Activated CD4-positive, alpha-beta T cell treated with anti-CD3 and anti-CD28 coated beads, Interleukin-2, Interleukin-4, amounts not matched to agents 100 ng/mL and 50 ng/mL, durations not matched to agents 16 hours and 8 hours (primary cell): ENCODE data around the gene NRXN3.

Experiments
- DNase-seq: peaks from one replicate; pipeline ENCODE4 v3.0.0-alpha.2; 2020; ENCODE audit warnings: low spot score

Gene NRXN3

DNA sequence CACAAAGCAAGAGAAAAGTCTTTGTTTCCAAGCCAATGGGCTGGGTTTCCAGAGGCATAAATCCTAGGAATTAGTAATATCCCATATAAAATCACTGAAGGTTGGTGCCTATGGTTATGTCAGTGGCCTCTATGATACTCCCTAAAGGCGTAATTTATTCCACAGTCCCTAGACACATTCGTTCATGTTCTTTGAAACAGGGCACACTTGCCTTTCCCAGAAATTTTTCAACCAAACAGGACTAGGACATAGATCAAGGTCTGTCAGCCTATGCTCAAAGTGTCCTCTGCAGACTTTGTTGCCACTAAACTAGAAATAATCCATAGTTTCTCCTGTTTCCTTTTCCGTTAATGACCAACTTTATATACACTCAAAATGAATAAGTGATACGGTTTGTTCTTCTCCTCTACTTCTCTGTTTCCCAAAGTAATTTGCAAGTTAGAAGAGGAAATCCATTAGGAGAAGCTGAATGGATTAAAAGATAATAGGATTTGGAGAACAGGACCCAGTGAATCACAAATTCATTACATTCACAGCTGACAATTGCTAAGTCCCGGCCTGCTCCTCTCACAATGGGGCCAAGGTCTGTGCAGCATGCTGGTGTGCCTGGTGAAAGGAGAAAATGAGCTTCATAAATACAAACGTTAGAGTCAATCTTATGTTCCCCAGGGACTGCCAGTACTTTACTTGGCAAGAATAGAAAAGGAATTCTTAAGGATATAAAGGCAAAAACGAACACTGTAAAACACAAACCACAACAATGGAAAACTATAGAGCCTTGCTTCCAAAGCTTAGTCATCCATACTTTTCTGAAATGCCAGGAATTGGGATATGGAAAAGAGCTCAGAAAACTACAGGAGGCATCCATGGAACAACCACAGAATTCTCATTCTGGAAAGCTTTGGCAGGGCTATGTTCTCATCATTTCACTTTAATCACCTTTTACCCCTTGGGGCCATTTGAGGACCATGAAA lies 966.2 kb downstream of the NRXN3 start:
- DNase-seq: no peak

DNA sequence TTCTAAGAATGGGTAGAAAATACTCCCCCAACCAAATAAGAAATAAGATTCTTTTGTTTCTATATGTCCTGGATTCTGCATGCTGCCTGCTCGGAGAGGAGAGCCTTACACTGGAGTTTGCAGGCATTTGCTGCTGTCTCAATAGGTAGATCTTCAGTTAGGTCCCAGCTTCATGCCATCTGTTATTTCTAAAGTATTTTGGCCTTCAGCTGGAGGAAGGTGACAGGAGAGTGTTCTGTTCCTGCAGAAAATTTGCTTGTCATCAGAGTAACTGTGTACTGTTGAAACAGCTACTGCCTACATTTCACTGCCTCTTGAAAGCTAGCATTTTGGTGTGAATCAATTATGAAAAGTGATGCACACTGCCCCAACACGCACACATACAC lies 966.9 kb downstream of the NRXN3 start:
- no peak for DNase-seq

DNA sequence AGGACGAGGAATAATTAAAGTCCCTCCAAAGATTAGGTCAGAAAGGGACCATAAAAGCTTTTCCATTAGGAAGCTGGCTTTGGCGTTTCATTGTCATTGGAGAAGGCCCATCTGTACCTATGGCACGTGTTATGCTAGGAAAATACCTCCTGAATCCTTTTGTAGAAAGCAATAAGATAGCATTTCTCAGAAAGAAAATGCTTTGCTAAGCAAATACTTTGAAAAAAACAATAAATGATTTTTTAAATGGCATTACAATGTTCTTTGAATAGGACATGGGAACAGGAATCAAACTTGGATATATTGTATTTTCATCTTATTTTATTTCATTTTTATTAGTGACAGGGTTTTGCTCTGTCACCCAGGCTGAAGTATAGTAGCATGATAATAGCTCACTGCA lies 967.7 kb downstream of the NRXN3 start:
- DNase-seq: no peak

DNA sequence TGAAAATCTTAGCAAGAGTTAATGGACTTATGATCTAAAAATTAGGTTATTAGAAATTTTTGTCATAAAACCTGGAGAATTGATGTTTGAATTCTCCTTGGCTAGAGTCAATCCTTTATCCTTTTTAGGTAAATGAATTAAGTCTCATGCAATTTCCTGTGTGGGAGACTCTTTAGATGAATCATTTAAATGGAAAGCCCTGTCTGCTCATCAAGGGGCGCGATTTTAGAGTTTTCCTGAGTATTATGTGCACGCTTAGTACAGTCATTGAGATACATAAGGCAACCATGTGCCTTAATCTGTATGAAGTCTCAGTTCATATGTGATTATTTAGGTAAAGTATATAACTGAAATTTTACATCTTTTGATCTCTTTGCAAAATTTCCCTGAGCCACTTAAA lies 974.7 kb downstream of the NRXN3 start:
- DNase-seq: no peak

DNA sequence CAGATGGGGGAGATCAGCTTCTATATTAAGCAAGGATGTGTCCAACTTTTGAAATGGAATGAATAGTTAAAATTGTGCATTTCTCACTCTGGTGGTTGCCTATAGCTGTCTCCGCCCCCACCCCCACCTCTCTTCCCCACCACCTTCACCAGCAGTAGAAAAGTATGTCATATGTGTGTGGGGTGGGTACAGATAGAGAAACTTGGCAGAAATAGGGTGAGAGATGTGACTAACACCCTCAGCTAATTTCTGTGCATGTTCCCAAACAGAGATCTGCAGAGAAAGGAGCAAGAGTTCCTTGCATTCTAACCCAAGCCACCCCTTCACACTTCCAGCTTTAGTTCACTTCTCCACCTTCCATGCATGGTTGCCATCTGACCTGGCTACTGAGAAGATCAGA lies 980.1 kb downstream of the NRXN3 start:
- no peak for DNase-seq

DNA sequence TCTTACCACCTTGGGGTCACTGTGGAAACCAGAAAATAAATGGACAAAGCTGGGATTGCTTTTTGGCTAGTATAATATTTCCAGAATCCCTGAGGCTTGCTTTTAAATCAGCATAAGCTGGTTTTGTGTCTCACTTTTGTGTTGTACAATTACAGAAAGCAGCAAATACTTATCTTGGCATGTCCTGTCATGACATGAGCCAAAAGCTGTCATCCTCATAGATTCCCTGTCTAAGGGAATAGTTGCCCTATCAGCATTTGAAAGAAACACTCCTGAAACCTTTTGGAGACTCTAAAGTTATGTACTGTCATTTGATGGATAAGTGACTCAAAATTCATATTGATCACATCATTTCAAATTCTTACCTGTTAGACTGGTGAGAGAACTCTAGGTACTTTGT lies 987.2 kb downstream of the NRXN3 start:
- no peak for DNase-seq

DNA sequence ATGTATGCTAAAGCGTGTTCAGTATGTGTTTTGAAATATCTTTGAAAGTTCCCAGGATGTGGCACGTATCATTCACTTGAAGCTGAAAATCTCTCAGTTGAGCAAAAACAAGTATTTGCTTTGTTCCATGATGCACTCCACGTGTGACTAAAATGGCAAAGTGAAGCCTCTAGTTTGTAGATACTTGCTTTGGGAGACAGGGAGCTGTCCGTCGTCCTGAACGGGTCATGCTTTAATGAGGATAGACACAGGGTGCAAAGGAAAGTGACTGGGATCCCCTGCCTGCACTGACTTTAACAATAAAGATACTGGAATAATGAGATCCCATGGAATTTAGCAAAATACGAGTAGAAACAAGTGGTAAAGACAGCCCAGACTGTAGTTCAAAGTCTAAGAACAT lies 991.4 kb downstream of the NRXN3 start:
- no peak for DNase-seq

DNA sequence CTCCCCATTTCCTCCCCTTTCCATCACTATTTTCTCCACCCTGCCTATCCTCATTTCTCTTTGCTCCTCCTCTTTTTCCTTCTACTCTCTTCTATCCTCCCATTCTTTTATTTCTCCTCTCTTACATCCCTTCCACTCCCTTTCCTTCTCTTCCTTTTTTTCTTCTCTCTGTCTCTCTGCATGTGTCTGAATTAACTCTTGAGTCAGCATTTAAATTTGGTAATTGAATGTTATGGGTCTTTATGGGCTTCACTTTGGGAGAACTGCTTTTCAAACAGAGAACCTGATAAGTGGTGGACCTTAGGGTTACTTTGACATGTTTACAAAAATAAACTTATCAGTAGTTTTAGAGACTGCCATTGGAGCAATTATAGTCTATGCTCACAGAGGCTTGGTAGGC lies 992.7 kb downstream of the NRXN3 start:
- no peak for DNase-seq

DNA sequence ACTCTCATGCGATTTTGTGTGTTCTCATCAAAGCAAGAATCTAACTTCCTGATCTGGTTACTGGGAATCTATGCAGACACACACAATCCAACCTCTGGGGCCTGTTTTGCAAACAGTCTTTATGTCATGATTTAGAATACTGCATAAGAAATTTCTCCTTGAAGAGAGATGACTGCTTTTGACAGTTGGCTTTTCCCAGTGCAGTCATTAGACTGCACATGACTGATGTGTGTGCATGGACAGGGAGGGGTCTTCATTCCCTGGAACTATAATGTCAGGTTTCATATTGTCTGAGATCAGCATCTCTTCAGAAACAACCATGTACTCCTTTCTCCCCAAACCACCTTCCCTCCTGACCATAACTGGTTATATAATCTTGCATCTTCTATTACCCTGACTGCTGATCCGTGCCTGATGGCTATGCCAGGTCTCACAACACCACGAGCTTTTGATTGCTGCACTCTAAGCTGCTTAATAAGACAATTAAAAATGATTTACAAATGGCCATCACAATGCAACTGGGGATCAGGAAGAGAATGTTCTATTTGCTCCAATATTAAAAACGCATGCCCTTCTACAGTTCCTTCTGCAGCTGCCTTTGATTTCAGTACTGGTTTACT lies 995.4 kb downstream of the NRXN3 start:
- no peak for DNase-seq

DNA sequence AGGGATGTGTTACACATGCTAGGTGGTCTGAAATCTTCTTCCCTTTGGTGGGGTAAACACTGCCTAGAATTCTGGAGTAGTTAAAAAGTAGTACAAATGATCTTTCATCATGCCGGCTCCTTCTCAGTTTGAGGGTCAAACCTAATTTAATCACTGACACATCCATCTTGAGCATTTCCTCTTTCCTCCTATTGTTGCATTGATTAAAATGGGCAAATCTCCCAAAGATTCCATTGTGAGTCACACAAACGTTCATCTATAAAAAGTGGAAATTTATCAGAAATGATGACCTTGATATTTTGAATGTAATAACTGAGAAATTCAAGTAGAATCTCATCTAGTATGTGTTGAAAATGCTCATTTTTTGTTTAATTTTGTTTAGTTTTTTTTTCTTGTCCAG lies 996.0 kb downstream of the NRXN3 start:
- DNase-seq: no peak

DNA sequence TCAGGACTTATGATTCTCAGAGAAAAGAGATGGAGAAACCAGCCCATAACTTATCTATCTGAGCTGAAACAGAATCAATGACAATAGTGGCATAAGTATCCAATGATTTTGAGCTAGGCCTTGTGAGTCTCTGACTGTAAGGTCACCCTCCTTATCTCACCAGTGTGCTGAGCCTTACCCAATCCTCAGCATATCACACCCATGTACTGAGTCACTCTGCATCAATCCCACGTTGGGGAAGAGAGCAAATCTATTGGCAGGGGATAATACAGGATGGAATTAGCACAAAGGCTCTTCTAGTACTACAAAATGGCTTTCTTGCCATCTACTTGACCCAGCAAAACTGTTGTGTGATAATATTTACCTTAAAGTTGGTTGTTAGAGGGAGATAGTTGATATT lies 997.8 kb downstream of the NRXN3 start:
- DNase-seq: no peak

DNA sequence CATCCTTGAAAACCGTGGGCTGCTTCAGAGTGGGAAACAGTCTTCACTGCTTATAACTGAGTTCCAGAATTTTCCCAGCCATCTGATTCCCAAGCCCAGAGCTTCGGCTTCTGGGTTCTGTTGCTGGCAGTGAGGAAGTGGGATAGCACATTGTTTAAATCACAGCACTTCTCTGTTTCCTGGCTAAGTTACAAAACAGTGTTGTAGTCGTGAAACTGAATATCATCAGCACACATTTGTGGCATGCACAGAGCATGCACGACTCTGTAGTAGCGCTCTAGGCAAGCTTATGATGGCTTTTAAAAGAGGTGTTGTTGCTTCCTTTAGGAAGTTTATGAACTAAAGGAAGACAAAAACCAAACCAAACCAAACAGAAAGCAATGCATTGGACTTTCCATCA lies 1005.5 kb downstream of the NRXN3 start:
- no peak for DNase-seq

DNA sequence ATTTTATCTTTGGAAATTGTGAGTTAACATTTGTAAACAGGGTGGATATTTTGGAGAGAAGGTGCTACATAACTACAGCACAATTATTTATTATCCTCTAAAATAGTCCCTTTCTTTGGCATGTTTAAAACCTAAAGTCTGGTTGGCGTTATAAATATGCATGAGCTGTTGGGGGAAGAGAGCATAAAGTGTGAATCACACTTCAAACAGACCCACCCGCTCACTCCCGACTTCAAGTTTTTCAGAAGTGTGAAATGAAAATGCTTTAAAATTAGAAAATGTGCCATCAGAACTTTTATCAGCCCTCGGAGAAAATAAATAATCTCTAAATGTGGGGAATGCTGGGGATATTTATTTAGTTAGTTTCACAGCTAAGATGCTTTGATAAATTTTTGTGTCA lies 1006.9 kb downstream of the NRXN3 start:
- DNase-seq: no peak

DNA sequence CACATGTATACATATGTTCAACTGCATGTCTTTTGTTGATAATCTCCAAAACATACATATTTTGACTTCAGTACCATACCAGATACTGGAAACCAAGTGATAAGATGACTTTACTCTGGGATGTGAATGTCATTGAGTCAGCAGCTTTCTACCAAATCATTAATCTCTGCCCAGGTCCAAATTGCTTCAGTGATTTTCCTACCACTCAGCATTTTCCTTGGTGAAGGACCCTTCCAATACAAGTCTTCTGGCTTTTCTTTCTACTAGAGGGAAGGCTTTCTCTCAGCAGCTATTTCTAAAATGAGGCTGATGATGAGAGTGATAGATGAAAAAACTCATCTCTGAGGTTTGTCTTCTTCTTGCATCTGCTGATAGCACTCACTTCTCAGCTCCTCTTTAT lies 1008.5 kb downstream of the NRXN3 start:
- no peak for DNase-seq

DNA sequence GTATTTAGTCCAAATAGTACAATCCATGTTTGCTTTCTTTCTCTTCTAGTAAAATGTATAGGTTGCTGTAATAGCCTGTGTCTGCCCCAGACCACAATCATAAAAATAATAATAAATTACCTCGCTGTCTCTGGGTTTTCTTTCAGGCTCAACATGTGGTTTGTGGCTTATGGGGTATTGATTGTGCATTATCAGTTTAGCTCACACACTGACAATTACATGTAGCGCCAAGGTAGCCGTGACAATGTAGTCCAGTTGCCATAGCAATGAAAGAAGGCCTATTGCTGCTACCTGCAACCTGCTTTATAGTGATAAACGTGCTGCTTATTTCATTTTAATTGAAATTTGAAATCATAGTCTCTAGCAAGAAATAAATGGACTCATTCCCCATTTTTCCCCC lies 1009.8 kb downstream of the NRXN3 start:
- DNase-seq: no peak

DNA sequence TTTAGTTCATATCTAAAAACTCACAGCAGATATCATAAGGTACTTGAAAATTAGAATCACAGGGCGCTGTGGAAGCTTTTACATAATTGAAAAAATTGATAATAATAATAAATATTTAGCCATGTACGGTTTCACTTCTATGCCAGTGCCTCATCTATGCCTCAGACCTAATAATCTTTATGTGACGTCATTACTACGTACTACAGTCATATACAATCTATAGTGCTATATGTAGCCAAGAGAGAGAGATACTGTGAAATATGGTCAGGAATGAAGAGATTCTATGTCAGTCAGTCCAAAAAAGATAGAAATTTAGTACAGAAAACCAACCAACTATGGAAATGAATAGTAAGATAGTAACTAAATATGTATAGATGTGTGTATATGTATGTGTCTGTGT lies 1010.5 kb downstream of the NRXN3 start:
- no peak for DNase-seq

DNA sequence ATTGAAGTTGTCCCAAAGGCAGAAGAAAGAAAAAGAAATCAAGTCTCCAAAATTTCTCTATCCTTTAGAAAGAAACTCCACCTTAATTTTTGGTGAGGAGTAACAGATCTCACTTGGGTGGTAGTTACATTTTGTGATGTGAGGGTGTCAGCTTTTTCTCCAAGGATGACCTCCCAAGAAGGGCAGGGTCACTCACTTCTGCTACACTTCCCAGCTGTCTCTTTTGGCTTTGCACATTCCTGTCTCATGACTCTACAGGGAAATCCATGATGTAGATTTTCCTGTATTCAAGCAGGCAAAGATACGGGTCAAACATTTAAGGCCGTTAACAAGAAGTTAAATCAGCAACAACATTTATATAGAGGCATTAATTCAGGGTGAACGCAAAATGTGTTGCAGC lies 1016.4 kb downstream of the NRXN3 start:
- no peak for DNase-seq

DNA sequence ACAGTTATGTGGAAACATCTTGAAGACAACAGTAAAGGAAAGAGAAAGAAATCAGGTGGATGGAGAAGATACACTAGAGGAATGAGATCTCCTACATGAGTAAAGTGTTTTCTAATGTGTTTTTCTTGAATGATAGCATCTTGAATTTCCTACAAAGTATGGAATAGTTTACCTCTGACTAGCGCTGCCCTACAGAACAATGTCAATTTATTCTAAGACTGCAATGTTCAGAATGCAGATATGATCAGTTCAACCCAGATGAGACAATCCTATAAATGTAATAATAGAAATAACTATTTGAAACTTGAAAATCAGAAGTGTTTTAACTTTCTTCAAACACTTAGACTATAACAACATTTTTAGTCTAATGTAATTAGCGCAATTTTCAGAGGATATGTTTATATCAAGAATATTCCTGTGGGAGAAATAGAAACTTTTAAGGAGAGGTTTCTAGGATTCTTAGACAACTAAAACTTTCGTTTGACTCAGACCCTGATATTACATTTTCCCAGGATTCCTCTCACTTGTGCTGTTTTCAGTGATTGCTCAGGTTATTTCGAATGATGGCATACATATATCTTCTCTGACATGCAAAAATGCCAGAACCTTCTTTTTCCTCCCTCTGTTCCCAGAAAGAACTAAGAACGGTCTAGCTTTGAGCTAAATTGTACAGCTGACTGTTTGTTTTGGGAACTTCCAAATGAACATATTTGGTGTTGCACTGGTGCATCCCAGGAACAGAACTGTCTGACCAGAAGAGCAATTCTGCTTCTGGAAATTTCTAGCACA lies 1023.7 kb downstream of the NRXN3 start:
- no peak for DNase-seq

DNA sequence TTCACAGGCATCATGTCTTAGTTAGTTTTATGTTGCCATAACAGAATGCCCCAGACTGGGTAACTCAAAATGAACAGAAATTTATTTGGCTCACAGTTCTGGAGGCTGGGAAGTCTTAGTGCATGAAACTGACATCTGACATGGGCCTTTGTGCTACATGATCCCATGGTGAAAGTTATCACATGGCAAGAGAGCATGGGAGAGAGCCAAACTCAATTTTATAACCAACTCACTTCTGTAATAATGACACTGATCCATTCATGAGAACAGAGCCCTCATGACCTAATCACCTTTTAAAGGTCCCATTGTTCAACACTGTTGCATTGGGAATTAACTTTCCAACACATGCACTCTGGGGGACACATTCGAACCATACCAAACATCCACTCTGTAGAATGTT lies 1026.0 kb downstream of the NRXN3 start:
- no peak for DNase-seq

DNA sequence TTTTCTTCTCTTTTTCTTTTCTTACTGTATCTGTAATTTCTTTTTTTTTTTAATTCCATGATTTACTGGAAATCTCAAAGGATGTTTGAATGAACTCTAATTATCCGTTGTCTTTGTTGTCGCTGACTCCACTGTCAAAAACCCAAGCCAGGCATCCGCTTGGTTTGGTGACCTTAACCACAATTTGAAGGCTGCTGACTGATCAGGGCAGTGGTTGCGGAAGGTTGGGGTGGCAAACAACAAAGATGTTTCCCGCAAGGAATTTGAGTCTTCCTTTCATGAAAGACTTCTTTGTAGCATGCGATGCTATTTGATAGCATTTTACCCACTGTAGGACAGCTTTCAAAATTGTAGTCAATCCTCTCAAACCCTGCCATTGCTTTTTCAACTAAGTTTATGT lies 1027.3 kb downstream of the NRXN3 start:
- DNase-seq: no peak

DNA sequence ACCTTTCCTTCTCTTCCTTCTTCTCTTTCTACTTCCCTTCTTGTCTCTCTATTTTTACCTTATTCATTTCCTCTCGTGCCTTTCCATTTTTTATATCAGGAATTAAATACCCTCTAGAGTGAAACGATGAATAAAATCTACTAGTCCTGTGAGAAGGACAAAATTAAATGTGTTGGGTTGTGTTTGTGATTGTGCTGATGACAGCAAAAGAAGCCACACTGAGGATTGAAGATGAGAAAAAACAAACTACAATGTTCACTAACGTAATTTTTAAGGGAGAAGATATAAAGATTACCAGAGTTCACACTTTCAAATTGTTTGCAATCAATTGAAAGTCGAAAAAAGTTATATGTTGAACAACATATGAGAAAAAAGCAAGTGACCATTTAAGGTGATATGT lies 1029.0 kb downstream of the NRXN3 start:
- no peak for DNase-seq

DNA sequence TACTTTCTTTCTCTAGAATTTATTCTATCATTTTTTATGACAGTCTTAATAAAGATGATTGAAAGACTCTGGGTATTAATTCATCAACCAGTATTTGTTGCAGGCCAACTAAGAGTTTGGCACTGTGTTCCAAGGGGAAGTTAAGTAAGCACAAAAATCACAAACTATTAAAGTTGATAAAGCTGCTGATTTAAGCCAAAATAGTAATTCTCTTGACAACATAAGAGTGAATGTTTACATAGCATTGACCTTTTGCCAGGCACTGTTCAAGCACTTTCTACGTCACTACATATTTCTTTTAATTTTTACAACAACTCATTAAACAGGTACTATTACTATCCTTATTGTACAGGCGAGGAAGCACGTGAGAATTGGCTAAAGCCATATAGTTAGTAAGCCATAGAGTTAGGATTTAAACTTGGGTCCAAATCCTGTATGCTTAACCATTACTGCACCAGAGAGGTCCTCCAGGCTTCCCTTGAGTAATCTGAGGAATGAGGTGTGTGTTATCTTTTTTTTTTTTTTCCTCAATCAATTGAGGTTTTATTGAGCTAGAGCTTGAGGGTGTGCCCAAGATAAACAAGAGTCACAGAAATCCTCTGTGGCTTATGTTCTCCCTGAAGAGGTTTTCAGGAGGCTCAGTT lies 1031.5 kb downstream of the NRXN3 start:
- DNase-seq: no peak
